Prostate gland (tissue), 2 donors: ENCODE results near the gene FBXL13.

Experiments used
- POLR2A ChIP-seq: fragments of 450-650 bp; IDR thresholded peaks from one replicate; pipeline ENCODE4 v1.6.1; 2016; ENCODE audit warnings: antibody characterized with exemption, mild to moderate bottlenecking
- POLR2AphosphoS5 ChIP-seq: sonication (generic); formaldehyde crosslinking; IDR thresholded peaks from one replicate; pipeline ENCODE4 v1.6.1; 2017; ENCODE audit warnings: antibody characterized with exemption
- TF ChIP-seq, protein P1 (sequence below), 4 experiments: fragments of 200-600 bp in 2 of 4; fragments of 450-650 bp in 2 of 4; sonication (generic) in 2 of 4; IDR thresholded peaks; 1 replicate in 3 of 4; 2 replicates in 1 of 4; pipeline ENCODE4 v1.5.1; 2016 to 2019; ENCODE audit warnings: antibody characterized with exemption in 4 of 4, mild to moderate bottlenecking in 2 of 4, moderate library complexity in 2 of 4

DNA sequence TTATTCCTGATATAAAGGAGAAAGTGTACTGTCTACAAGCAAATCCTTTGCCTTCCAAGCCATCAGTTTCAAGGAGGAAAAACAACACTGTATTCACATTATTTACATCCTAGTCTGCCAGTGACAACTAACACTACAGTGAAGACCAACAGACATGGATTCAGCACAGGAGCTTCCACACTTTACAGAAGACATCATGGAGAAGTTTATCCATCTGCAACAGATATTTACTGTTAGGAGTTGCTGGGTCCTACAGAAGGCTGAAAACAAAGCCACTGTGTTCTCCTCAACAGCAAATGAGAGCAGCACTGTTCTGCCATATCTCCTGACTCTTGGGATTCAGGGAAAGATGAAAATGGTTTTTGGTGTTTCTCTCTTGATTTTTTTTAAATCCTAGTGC is 42.4 kb upstream of the FBXL13 start:
- TF ChIP-seq POLR2AphosphoS5 (no peak), POLR2A (no peak)
- TF ChIP-seq, protein P1, sequence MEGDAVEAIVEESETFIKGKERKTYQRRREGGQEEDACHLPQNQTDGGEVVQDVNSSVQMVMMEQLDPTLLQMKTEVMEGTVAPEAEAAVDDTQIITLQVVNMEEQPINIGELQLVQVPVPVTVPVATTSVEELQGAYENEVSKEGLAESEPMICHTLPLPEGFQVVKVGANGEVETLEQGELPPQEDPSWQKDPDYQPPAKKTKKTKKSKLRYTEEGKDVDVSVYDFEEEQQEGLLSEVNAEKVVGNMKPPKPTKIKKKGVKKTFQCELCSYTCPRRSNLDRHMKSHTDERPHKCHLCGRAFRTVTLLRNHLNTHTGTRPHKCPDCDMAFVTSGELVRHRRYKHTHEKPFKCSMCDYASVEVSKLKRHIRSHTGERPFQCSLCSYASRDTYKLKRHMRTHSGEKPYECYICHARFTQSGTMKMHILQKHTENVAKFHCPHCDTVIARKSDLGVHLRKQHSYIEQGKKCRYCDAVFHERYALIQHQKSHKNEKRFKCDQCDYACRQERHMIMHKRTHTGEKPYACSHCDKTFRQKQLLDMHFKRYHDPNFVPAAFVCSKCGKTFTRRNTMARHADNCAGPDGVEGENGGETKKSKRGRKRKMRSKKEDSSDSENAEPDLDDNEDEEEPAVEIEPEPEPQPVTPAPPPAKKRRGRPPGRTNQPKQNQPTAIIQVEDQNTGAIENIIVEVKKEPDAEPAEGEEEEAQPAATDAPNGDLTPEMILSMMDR (IDR thresholded peaks at IDR 0.05) = no peak
